NCI-H774 (cell line): ENCODE results near the gene LEPROT.
"Not testable (repeated sequence)": the region's sequence is repeated elsewhere in the genome, so short reads cannot be mapped to it uniquely, and the experiment has no call there.

ENCODE experiments used
- DNase-seq: peaks from one replicate; lab custom pipeline; 2025; lab: John Stamatoyannopoulos, UW

The LEPROT gene

GRCh38 chr1:65420590-65421350 lies at the start of gene LEPROT, which contains the start of gene LEPR:
TSS of gene LEPROT (plus strand) at chr1:65420668. CDS start at chr1:65420725, 57 bp downstream.
TSS of gene LEPR (plus strand) at chr1:65420668. CDS start at chr1:65565566, 144,898 bp downstream.
- peak; percentile 96 for DNase-seq

GRCh38 chr1:65371544-65371943 lies 48.9 kb upstream of the LEPROT start:
- no peak for DNase-seq

DNA sequence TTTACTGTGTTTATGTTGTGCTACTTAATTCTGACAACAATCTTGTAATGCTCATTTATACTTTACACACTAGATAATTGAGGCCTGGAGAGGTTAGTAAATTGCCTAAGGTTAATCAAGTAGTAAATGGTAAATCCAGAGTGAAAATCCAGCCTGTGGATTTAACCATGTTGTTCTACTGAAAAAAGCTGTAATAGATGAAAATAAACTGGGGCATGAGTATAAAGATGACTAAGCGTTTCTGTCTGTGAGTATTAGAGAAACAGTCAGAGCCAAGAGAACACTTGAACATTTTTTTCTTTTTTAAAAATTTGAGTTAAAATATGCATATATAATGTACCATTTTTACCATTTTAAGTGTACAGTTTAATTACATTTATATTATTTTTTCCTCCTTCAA lies 47.9 kb upstream of the LEPROT start:
- DNase-seq = no peak

DNA sequence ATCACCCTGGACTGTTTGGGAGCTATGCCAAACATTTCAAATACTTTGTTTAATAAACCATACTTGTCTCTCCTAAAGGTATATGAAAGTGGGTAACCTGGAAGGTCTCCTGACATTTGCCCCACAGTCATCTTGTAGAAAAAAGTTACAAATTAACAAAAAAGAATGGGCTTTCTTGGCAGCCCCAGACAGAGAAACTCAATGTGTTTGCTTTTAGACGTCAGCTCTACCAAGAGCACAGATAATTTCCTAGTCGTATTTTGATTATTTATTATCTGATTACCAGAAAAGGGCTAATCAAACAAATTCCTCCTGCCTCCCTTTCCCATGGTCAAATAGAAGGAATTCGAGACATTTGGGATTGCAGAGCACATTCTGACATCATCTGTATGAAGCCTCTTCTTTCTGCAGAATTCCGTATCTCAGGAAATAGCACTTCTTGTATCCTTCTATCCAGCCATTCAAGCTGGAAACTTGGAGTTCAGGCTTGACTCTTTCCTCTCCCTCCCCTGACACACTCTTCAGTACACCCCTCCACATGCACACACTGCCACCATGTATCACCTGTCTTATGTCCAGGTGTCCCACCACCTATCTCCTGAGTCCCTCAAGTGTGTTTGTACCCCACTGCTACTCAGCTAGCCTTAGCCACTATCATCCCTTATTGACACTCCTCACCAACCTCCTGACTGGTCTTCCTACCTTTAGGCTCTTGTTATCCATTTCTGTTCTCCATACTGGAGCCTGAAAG lies 42.8 kb upstream of the LEPROT start:
- no peak for DNase-seq

DNA sequence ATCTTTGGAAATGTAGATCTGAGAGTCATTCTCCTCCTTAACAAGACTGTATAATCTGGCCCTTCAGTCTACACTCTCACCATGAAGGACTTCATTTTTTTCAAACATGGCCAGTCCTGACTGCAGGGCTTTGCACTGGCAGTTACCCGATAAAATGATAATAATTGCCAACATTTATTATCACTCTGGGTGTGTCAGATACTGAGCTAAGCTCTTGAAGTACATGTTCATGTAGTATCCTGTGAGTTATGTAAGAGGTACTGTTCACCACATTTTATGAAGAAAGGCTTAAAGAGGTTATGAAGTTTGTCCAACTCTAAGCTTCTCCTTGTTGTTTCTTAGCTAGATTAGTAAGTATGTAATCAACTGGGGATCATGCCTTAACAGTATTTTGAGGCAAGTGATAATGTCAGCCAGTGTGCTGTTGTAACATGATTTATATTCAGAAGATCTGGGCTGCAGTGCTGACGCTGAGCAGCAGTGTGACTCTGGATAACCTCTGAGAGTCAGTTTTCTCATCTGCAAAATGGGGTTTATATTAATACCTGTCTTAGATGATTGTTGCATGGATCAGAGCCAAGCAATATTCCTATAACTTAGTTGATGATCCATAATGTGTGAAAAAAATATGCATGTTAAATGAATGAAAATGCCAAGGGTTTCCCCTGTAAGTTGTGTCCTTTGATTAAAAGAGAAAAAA lies 42.1 kb upstream of the LEPROT start:
- DNase-seq = no peak

- DNase-seq = not testable (repeated sequence)
These were observed 36.0 kb upstream of the LEPROT start for GRCh38 chr1:65384426-65384825.

DNA sequence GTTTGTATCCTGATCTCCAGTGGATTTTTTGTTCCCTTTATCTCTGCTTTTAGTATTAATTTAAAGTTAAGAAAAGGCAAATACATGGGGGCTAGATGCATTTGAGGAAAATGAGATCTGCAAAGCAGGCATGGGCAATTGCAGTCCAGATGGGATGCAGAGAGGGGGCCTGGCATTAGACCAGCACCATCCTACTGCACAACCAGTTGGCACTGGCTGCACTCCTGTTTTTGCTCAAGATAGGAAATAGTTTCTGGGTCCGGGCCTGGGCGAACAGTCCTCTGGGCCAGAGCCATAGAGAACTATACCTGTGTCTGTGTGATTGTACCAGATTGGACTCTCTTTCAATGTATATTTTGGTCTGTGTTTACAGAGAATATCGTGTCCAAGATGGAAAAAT lies 34.0 kb upstream of the LEPROT start:
- DNase-seq = no peak

GRCh38 chr1:65387821-65388220 lies 32.6 kb upstream of the LEPROT start:
- no peak for DNase-seq

- DNase-seq = no peak
These were observed 31.4 kb upstream of the LEPROT start for GRCh38 chr1:65388908-65389695.

DNA sequence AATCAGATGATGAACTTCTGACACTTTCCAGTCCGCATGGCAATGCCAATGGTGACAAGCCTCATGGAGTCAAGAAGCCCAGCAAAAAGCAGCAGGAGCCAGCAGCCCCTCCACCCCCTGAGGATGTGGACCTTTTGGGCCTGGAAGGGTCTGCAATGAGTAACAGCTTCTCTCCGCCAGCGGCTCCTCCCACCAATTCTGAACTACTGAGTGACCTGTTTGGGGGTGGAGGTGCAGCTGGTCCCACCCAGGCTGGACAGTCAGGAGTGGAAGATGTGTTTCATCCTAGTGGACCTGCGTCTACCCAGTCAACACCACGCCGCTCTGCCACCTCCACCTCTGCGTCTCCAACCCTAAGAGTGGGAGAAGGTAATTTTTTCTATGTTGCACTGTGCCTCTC lies 28.0 kb upstream of the LEPROT start:
- DNase-seq = no peak

DNA sequence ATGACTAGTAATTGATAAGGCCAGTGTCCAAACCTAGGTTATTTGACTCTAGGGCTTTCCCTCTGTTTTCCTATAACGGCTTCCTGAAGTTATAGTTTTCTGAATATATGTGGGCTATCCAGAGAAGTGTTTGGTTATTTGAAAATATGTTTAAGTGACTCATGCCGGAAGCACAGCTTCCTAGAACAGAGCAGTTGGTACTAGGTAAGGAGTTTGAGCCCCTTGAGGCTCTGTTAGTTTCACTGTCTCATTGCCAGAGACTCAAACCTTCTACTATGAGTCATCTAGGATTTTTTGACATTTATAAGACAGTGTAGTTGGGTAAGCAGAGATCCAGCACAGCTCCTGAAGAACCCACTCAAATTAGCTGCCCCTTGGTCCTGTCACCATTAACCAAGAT lies 27.1 kb upstream of the LEPROT start:
- DNase-seq = no peak

GRCh38 chr1:65393928-65394327 lies 26.5 kb upstream of the LEPROT start:
- DNase-seq = no peak

- DNase-seq = no peak
These were observed 24.4 kb upstream of the LEPROT start for GRCh38 chr1:65395887-65396612.

DNA sequence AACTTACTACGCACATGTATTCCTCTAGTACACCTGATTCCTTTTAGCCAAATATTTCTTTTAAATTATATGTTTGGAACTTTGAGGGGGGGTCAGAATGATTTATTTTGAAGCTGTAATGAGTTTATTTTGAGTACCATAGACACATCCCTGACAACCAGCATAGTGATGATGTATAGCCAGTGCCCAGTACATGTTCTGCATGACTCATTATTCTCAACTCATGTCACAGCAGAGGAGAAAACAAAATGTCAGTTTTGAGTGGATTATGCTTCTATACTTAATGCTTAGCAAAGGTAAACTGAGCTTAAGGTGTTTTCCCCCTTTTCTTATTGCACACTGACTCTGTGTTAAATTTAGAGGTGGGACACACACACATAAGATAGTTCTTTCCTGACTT lies 22.4 kb upstream of the LEPROT start:
- DNase-seq = no peak

- no peak for DNase-seq
These were observed 21.5 kb upstream of the LEPROT start for GRCh38 chr1:65399003-65399402.

GRCh38 chr1:65401612-65402011 lies 18.9 kb upstream of the LEPROT start:
- DNase-seq = no peak

DNA sequence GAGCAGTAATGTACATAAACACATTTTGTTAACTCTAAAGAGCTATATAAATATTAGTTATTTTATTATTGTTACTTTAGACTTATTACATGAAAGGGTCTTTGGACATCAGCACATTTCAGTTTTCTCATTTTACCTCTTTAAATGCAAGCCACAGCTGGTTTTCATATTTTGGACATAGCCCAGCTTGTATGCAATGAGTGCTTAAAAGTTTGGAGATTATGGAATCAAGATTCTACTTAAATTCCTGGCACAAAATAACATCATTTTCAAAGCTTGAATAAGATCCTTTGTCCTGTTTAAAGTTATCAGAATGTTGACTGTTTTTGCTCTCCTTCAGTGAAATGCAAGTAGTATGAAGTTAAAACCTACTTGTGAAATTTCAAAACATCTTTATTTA lies 15.5 kb upstream of the LEPROT start:
- DNase-seq = no peak

GRCh38 chr1:65407877-65408276 lies 12.6 kb upstream of the LEPROT start:
- no peak for DNase-seq

- no peak for DNase-seq
These were observed 11.2 kb upstream of the LEPROT start for GRCh38 chr1:65409314-65409713.

GRCh38 chr1:65409816-65410326 lies 10.6 kb upstream of the LEPROT start:
- DNase-seq = no peak
